Germinal center (tissue), 1 donor: ENCODE results near the gene ACOX1.

Experiments used
- DNase-seq: peaks from one replicate; pipeline ENCODE4 v3.0.0; 2012; ENCODE audit warnings: mixed read lengths, low spot score

The ACOX1 gene

GRCh38 chr17:75933808-75934207 is 45.2 kb downstream of the ACOX1 start:
- DNase-seq, result no peak

- no peak for DNase-seq
These were observed 46.1 kb downstream of the ACOX1 start for GRCh38 chr17:75932852-75933251.

GRCh38 chr17:75931062-75931461 is 47.9 kb downstream of the ACOX1 start:
- no peak for DNase-seq

- peak; percentile 73 for DNase-seq
These were observed 51.6 kb downstream of the ACOX1 start for GRCh38 chr17:75927286-75927922.

GRCh38 chr17:75926456-75926855 is 52.5 kb downstream of the ACOX1 start:
- no peak for DNase-seq

- DNase-seq, result no peak
These were observed 53.1 kb downstream of the ACOX1 start for GRCh38 chr17:75925912-75926311.

GRCh38 chr17:75925103-75925502 is 53.9 kb downstream of the ACOX1 start:
- no peak for DNase-seq

GRCh38 chr17:75922963-75923874 is 55.7 kb downstream of the ACOX1 start:
- DNase-seq, result no peak

GRCh38 chr17:75922173-75922961 is 56.6 kb downstream of the ACOX1 start:
- no peak for DNase-seq

GRCh38 chr17:75921596-75921995 is 57.4 kb downstream of the ACOX1 start:
- DNase-seq, result no peak

- DNase-seq, result no peak
These were observed 58.9 kb downstream of the ACOX1 start for GRCh38 chr17:75920045-75920560.

- no peak for DNase-seq
These were observed 59.4 kb downstream of the ACOX1 start for GRCh38 chr17:75919611-75920010.

GRCh38 chr17:75917917-75918445 is 61.0 kb downstream of the ACOX1 start:
- no peak for DNase-seq

GRCh38 chr17:75917141-75917916 is 61.6 kb downstream of the ACOX1 start:
- DNase-seq, result no peak

- no peak for DNase-seq
These were observed 63.7 kb downstream of the ACOX1 start for GRCh38 chr17:75915268-75915667.

- no peak for DNase-seq
These were observed 64.2 kb downstream of the ACOX1 start for GRCh38 chr17:75914643-75915267.

GRCh38 chr17:75913537-75914210 is 65.3 kb downstream of the ACOX1 start:
- DNase-seq, result no peak

- DNase-seq, result no peak
These were observed 68.3 kb downstream of the ACOX1 start for GRCh38 chr17:75910699-75911098.

GRCh38 chr17:75909812-75910274 is 69.1 kb downstream of the ACOX1 start:
- no peak for DNase-seq
